GM19025 (cell line): ENCODE data around the gene RNF31.

Experiments
- ATAC-seq: cut with Tn5 transposase; IDR thresholded peaks from one replicate; pipeline ENCODE4 v1.9.1; 2021; ENCODE audit warnings: mild to moderate bottlenecking, low read depth, moderate library complexity; ENCODE audit not compliant: unreplicated experiment

Gene RNF31

GRCh38 chr14:24136684-24137528 lies 10.4 kb upstream of the RNF31 start:
- ATAC-seq: no peak

GRCh38 chr14:24137529-24138395 lies 9.5 kb upstream of the RNF31 start:
- ATAC-seq: no peak

GRCh38 chr14:24138396-24139271 lies 8.7 kb upstream of the RNF31 start:
- ATAC-seq: no peak

- no peak for ATAC-seq
Measured at GRCh38 chr14:24139272-24139934, 7.9 kb upstream of the RNF31 start.

- peak; percentile 90 for ATAC-seq
Measured at GRCh38 chr14:24141097-24141880, 6.0 kb upstream of the RNF31 start, which contains the start of gene EMC9. Gene EMC9 (minus strand): TSS chr14:24141591. CDS start chr14:24141304, 287 bp downstream.

GRCh38 chr14:24143511-24143910 lies 3.8 kb upstream of the RNF31 start:
- no peak for ATAC-seq

- ATAC-seq: no peak
Measured at GRCh38 chr14:24144451-24144850, 2.8 kb upstream of the RNF31 start.

GRCh38 chr14:24145219-24145618 lies 2.1 kb upstream of the RNF31 start:
- ATAC-seq: no peak

GRCh38 chr14:24145690-24146452 lies 1.4 kb upstream of the RNF31 start:
- ATAC-seq: no peak

GRCh38 chr14:24146453-24146977 lies 783 bp upstream of the RNF31 start, which contains the start of gene PSME2:
Gene PSME2 (minus strand): TSS chr14:24146610. CDS start chr14:24146581, 29 bp downstream.
- peak; percentile 49 for ATAC-seq

GRCh38 chr14:24147761-24148428 lies 597 bp downstream of the RNF31 start:
- no peak for ATAC-seq

- ATAC-seq: no peak
Measured at GRCh38 chr14:24149302-24149969, 2.1 kb downstream of the RNF31 start.

GRCh38 chr14:24150061-24150460 lies 2.8 kb downstream of the RNF31 start:
- no peak for ATAC-seq

- no peak for ATAC-seq
Measured at GRCh38 chr14:24150567-24150966, 3.3 kb downstream of the RNF31 start.

GRCh38 chr14:24150993-24151392 lies 3.7 kb downstream of the RNF31 start:
- ATAC-seq: no peak

GRCh38 chr14:24151404-24152080 lies 4.2 kb downstream of the RNF31 start:
- ATAC-seq: no peak
